Neutrophil (primary cell): ENCODE data around the gene TCF12.
A peak's percentile ranks its signal among the peaks of the same experiment; 100 is the strongest.

Experiments used
- H3K27ac ChIP-seq: fragments of 200-600 bp; sonication (generic); 2 replicates; pipeline ENCODE4 v1.5.1; 2016; ENCODE audit warnings: mild to moderate bottlenecking, moderate library complexity
- H3K27me3 ChIP-seq: fragments of 200-600 bp; sonication (generic); 2 replicates; pipeline ENCODE4 v1.6.0; 2016; ENCODE audit warnings: mild to moderate bottlenecking
- H3K36me3 ChIP-seq: fragments of 200-600 bp; sonication (generic); 2 replicates; pipeline ENCODE4 v1.5.1; 2017
- H3K4me1 ChIP-seq, 2 experiments: fragments of 200-600 bp in 1 of 2; sonication (generic) in 1 of 2; 1 replicate in 1 of 2; 2 replicates in 1 of 2; pipeline versions ENCODE4 v1.5.1 to v1.6.1; 2013 to 2016; ENCODE audit warnings: low read depth in 1 of 2, low read length in 1 of 2, mild to moderate bottlenecking in 1 of 2, moderate library complexity in 1 of 2; ENCODE audit not compliant: control insufficient read depth in 1 of 2, insufficient read depth in 1 of 2
- H3K4me3 ChIP-seq, 2 experiments: fragments of 200-600 bp in 1 of 2; sonication (generic) in 1 of 2; 1 replicate in 1 of 2; 2 replicates in 1 of 2; pipeline ENCODE4 v1.5.1; 2013 to 2016; ENCODE audit warnings: low read depth in 1 of 2, low read length in 1 of 2, mild to moderate bottlenecking in 1 of 2, moderate library complexity in 1 of 2
- H3K9me3 ChIP-seq: fragments of 200-600 bp; sonication (generic); 2 replicates; pipeline ENCODE4 v1.5.1; 2016
- CTCF ChIP-seq: fragments of 200-600 bp; sonication (generic); IDR thresholded peaks from 2 replicates; pipeline ENCODE4 v1.5.1; 2016; ENCODE audit warnings: antibody characterized with exemption

The TCF12 gene

GRCh38 chr15:57305009-57305408, 386.6 kb downstream of the TCF12 start:
- H3K9me3 ChIP-seq, result no peaks in the 10 kb centered on the region
- no peak overlapping the region for H3K4me3 ChIP-seq
- peaks cover 13 to 25% of the 10 kb centered on the region in 2 experiments for H3K4me1 ChIP-seq
- TF ChIP-seq CTCF, result no peak
- H3K36me3 ChIP-seq, result no peaks in the 10 kb centered on the region
- H3K27me3 ChIP-seq, result no peaks in the 10 kb centered on the region
- H3K27ac ChIP-seq, result no peak overlapping the region

- Histone ChIP-seq H3K27me3 (no peaks in the 10 kb centered on the region), H3K4me1 (peaks cover 13 to 19% of the 10 kb centered on the region in 2 experiments), H3K9me3 (no peaks in the 10 kb centered on the region), H3K4me3 (peak overlapping the region; percentile 55 to 62), H3K36me3 (no peaks in the 10 kb centered on the region), H3K27ac (no peak overlapping the region)
- TF ChIP-seq CTCF, result peak; percentile 74
Observed at GRCh38 chr15:57306161-57306943, 387.9 kb downstream of the TCF12 start.

- no peak for TF ChIP-seq CTCF
- no peaks in the 10 kb centered on the region for H3K27me3 ChIP-seq
- no peak overlapping the region for H3K27ac ChIP-seq
- no peaks in the 10 kb centered on the region for H3K36me3 ChIP-seq
- H3K9me3 ChIP-seq, result no peaks in the 10 kb centered on the region
- peaks cover 13 to 21% of the 10 kb centered on the region in 2 experiments for H3K4me1 ChIP-seq
- peak overlapping the region; percentile 55 to 62 for H3K4me3 ChIP-seq
Observed at GRCh38 chr15:57306944-57307411, 388.5 kb downstream of the TCF12 start.

GRCh38 chr15:57307527-57308169, 389.2 kb downstream of the TCF12 start:
- Histone ChIP-seq H3K4me3 (no peak overlapping the region), H3K27me3 (no peaks in the 10 kb centered on the region), H3K9me3 (no peaks in the 10 kb centered on the region), H3K27ac (no peak overlapping the region), H3K36me3 (no peaks in the 10 kb centered on the region), H3K4me1 (peaks cover 13 to 21% of the 10 kb centered on the region in 2 experiments)
- no peak for TF ChIP-seq CTCF

- H3K27me3 ChIP-seq, result no peaks in the 10 kb centered on the region
- no peak overlapping the region for H3K27ac ChIP-seq
- peaks cover 13 to 21% of the 10 kb centered on the region in 2 experiments for H3K4me1 ChIP-seq
- H3K36me3 ChIP-seq, result no peaks in the 10 kb centered on the region
- H3K9me3 ChIP-seq, result no peaks in the 10 kb centered on the region
- TF ChIP-seq CTCF, result no peak
- no peak overlapping the region for H3K4me3 ChIP-seq
Observed at GRCh38 chr15:57308170-57308545, 389.7 kb downstream of the TCF12 start.
